HG03442 (cell line): ENCODE data around the gene TUBB2B.
"Not testable (repeated sequence)": the region's sequence is repeated elsewhere in the genome, so short reads cannot be mapped to it uniquely, and the experiment has no call there.

Source experiments
- ATAC-seq: cut with Tn5 transposase; IDR thresholded peaks from one replicate; pipeline ENCODE4 v1.9.1; 2021; ENCODE audit warnings: mild to moderate bottlenecking, moderate library complexity; ENCODE audit not compliant: unreplicated experiment

The TUBB2B gene

GRCh38 chr6:3212261-3212660, 15.2 kb downstream of the TUBB2B start:
- no peak for ATAC-seq

DNA sequence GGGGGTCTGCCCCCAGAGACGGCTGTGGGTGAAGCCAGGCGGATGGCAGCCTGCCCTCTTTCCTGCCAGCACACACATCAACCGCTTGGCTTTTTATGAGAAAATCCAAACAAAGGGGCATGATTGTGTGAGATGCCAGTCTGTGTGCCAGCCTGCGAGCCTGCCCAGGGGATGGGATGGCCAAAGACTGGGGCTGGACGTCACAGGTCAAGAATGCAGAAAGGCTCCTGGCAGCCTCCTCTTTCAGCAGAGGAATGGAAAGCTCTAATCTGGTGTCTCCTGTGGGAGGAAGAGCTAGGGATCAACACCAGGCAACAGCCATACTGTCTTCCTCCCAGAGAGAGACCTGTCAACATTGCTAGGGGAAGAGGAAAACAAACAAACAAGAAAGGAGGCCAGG, 15.8 kb downstream of the TUBB2B start:
- ATAC-seq: no peak

DNA sequence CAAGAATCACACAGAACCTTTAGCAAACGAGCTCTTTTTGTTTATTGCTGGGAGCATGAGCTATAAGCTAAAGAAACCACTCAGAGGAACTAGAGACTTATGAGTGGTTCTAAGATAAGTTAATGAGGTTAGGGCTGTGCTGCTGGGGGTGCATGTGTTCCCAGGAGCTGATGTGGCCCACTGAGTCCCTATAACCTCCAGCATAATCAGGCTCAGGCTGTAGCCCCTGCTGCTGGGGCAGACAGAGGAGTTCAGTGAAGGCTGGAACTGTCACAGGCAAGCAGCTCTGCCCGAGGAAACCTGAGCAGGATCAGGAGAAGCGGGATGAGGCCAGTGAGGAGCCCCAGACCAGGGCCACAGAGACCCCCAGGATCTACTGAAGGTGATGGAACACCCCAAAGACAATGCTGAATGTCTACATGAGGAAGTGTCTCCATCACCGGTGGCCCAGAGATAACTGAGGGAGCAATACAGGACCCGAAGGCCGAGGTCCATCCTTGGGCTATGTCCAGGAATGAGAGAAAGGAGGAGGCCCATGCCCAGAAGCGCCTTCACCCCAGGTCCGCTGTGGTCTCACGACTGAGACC, 17.3 kb downstream of the TUBB2B start:
- ATAC-seq: no peak

GRCh38 chr6:3209114-3210023, 18.1 kb downstream of the TUBB2B start:
- no peak for ATAC-seq

- ATAC-seq: no peak
Measured at GRCh38 chr6:3208775-3209113, 18.7 kb downstream of the TUBB2B start.

DNA sequence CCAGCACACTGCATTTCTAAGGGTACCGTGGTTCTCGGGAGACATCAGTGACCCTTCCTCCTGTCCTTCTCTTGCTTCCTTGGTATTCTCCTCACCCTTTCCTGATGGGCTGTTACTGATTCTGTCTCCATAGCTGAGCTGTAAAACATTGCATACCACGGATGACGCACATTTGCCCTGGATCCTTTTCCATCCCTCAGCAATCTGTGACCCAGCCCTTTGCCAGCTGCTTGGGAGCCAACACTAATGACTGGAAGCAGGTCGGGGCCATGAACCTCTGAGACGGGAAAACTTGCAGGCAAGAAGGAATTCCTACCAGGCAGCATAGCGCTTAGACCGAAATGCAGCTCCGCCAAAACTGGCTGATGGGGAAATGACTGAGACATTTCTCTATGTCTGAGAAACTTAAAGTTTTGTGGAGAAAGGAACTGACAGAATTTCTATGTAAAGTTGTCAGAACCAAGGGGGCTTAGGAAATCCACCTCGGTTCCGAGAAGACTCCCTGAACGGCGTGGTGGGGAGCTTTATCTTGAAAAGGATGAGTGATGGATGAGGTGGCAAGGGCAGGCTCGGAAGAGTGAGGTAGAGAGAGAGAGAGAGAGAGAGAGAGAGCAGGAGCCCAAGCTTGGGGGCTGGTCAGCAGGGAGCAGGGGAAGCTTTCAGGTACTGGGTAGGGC, 19.2 kb downstream of the TUBB2B start:
- ATAC-seq: no peak

GRCh38 chr6:3206339-3207015, 21.0 kb downstream of the TUBB2B start:
- ATAC-seq: no peak

DNA sequence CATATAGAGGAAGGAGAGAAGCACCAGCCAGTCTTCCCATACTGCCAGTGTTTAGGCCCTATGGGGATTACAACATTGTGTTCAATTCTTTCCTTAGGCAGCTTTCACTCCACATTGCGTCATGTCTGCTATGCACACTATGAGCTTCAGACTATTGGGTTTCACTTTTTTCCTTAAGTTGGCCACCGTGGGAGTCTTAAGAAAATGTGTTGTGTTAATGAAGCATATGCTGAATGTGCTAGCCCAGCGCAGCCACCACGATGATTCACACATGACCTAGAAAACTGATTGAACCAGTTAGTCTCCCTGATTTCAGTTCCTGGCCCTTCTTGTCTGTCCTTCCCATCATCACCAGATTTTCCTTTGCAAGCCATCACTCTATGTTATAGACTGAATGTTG, 21.5 kb downstream of the TUBB2B start:
- ATAC-seq: no peak

- ATAC-seq: no peak
Measured at GRCh38 chr6:3204921-3205320, 22.5 kb downstream of the TUBB2B start.

DNA sequence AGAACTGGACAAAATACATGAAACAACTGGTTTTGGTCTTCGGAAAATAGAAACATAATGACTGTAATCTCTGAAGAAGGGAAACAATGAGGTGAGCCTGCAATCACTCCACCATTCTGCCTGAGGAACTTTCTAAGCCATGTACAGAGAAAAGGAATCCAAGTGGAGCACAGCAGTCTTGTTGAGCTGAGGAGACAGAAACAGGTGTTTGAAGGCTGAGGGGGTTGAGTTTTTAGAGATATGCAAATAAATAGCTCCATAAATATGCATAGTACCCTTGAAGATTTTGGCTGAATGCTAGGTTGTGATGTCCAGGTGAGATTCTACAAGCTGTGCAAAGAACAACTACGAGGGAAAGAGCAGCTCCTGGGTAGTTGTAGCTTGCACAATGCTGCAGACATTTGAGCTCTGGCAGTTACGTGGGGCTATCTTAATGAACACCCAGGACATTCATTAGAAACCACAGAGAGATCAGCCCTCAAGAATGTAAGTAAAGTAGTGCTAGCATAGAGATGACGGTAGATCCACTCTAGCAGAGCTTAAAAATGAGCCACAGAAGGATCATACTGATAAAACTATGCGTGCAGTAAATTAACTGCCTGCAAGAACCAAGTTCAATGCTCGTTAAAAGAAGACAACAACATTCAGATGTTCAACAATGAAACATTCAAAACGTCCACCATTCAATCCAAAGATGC, 24.3 kb downstream of the TUBB2B start:
- no peak for ATAC-seq

- ATAC-seq: no peak
Measured at GRCh38 chr6:3201388-3201787, 26.1 kb downstream of the TUBB2B start.

- ATAC-seq: no peak
Measured at GRCh38 chr6:3200682-3201081, 26.8 kb downstream of the TUBB2B start.

DNA sequence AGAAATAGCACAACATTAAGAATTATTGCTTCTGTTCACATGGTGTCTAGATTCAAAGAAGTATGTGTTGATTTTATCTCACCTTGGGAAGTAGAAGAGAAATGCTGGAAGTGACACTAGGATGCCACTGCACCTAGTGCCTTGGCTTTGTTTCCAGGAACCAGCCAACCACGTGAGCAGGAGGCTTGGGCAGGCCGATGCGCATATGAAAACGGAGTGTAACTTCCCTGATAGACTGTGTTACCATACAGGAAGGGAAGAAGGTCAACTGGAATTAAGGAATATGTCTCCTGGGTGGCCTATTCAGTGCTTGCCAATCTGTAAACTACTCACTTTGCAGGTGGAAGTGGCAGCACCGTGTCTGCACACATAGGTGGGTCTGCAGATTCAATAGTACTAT, 28.1 kb downstream of the TUBB2B start:
- no peak for ATAC-seq

GRCh38 chr6:3197734-3198133, 29.7 kb downstream of the TUBB2B start:
- not testable (repeated sequence) for ATAC-seq

DNA sequence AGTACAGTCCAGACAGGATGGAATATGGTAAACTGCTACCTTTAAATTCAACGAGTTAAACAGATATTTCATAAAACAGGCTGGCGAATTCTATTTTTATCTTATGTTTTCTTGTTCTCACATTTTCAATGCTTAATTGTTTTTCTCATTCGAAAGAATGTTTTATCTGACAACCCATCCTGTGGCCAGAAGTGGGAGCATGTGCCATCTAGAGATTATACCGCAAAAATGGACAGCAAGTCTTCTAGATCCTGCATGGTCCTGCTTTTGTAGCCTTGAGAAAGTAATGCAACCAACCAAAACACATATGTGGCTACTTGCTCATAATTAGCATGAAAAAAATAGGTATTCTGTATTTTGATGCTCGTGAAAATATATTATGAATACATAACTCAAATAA, 30.7 kb downstream of the TUBB2B start:
- ATAC-seq: no peak

GRCh38 chr6:3195695-3196497, 31.6 kb downstream of the TUBB2B start:
- ATAC-seq: no peak

DNA sequence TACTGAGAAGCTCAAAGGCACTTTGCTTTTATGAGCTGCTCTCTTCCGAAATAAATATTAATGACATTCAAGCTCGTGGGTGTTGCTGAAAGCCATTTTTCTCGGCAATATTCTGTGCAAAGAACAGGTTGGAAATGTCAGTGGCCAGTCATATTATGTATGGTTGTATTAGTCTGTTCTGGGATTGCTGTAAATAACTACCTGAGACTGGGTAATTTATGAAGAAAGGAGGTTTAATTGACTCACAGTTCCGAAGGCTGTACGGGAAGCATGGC, 32.1 kb downstream of the TUBB2B start:
- ATAC-seq: no peak

DNA sequence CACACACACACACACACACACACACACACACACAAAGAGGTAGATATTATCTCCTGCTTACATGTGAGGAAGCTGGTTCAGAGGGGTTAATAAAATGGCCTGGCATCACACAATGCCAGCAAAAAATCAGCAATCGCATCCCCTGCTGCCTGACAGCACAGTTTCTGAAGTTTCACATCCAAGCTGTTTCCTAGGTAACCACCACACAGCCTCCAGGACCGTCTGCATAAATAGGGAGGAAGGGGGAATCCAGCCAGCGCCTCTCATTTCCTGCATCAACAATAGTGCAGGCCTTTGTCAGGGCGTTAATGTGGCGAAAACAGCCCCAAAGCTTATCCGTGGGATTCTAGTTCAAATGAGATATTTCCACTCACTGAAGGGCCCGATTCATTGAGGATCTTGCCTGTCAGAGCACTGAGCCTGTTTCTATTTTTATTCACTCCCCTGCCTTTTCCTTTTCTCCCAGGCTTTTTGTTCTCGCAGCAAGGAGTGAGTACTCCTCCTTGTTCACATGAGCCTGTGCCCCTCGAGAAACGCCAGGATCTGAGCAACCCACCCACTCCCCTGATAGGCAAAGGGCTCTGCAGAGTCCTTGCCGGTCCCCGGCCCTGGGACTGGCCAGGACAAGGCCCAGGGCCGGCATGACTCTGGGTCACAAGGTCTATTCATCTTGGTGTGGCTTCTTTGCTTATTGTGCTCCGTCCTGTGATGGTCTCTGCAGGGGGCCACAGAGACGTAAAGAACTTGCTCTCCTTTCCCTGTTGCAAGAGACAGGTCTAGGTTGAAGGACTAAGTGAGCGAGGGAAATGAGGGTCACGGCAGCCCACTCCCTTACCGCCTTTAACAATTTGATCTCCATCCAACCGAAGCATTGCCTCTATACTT, 32.7 kb downstream of the TUBB2B start:
- ATAC-seq: no peak

DNA sequence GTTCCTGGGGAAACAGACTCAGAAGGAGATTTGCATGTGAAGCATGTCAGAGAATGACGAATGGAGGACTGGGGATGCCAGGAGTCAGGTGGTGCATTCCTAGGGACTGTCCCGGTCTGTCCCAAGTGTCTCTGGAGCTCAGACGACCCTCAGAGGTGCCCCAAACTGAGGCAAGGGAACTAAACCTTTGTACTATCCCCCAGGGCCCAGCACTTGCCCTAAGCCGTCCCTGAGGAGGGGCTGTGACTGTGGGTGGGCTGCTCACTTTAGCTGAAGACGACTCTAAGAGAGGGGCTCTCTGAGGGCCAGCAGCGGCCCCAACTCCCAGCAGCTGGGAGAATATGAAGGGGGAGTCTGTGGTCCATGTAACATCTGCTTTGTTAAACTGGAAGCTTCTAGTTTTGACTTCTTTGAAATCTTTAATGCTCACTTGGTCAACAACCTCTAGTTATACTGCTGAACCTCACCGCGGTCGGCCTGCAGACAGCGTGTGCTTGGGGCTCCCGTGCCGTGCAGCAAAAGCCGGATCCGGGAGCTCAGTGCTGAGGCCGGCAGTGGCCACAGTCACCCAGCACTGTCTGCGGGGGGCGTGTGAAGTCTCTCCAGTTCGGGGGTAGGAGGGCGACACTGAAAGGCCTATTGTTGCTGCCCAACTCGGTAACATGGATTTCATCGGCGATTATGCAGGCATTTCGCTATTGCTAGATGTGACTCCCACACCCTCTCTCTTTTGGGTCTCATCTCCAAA, 34.2 kb downstream of the TUBB2B start:
- no peak for ATAC-seq
